CD4-positive, CD25-positive, alpha-beta regulatory T cell (primary cell): Measurements from ENCODE around the gene DAGLB. TPM values are rescaled to one million over a fixed set of nuclear protein-coding genes. Genes with fewer than 3 reads are reported as not detected.
"Not testable (repeated sequence)": the region's sequence is repeated elsewhere in the genome, so short reads cannot be mapped to it uniquely, and the experiment has no call there.

Experiments used
- ATAC-seq, 2 donors: fragments of 150-1000 bp; cut with Tn5 transposase; one replicate each; pipeline ENCODE4 v1.10.0; 2021; ENCODE audit warnings: low read depth in 2 of 2, moderate number of reproducible peaks in 2 of 2, moderate library complexity in 1 of 2
- DNase-seq, 3 donors: peaks; one replicate each; pipeline versions ENCODE4 v3.0.0 to v3.0.0-alpha.2; 2012 to 2022; ENCODE audit warnings: mixed read lengths in 1 of 3
- H3K27ac ChIP-seq: one replicate; pipeline ENCODE4 v1.7.0; 2013; ENCODE audit warnings: mild to moderate bottlenecking, low read length; ENCODE audit not compliant: insufficient read depth, poor library complexity, severe bottlenecking
- H3K27me3 ChIP-seq: one replicate; pipeline ENCODE4 v1.7.0; 2013; ENCODE audit warnings: low read length; ENCODE audit not compliant: control insufficient read depth, insufficient read depth
- H3K36me3 ChIP-seq: one replicate; pipeline ENCODE4 v1.7.0; 2013; ENCODE audit warnings: mild to moderate bottlenecking, low read length, moderate library complexity; ENCODE audit not compliant: control insufficient read depth, insufficient read depth
- H3K4me1 ChIP-seq: 2 replicates; pipeline ENCODE4 v1.7.0; 2013; ENCODE audit warnings: mild to moderate bottlenecking, low read length; ENCODE audit not compliant: insufficient read depth, control insufficient read depth, poor library complexity, severe bottlenecking
- H3K4me3 ChIP-seq: one replicate; pipeline ENCODE4 v1.7.0; 2013; ENCODE audit warnings: low read depth, mild to moderate bottlenecking, low read length, moderate library complexity
- H3K9me3 ChIP-seq, 2 experiments: 1 replicate in 1 of 2; 2 replicates in 1 of 2; pipeline ENCODE4 v1.7.0; 2013; ENCODE audit warnings: low read length in 2 of 2, mild to moderate bottlenecking in 1 of 2, moderate library complexity in 1 of 2; ENCODE audit not compliant: control insufficient read depth in 2 of 2
- H3K27ac Mint-ChIP-seq, 3 donors: one replicate each; pipeline ENCODE4 v1.8.0; 2020 to 2022; ENCODE audit warnings: mild to moderate bottlenecking in 3 of 3, mixed read lengths in 3 of 3, moderate library complexity in 2 of 3
- H3K27me3 Mint-ChIP-seq: one replicate; pipeline ENCODE4 v1.8.0; 2022; ENCODE audit warnings: mild to moderate bottlenecking, mixed read lengths
- H3K36me3 Mint-ChIP-seq: one replicate; pipeline ENCODE4 v1.8.0; 2020; ENCODE audit warnings: mixed read lengths
- H3K4me1 Mint-ChIP-seq, 4 donors: one replicate each; pipeline ENCODE4 v1.8.0; 2020 to 2022; ENCODE audit warnings: mixed read lengths in 4 of 4, mild to moderate bottlenecking in 1 of 4
- H3K4me3 Mint-ChIP-seq, 4 donors: one replicate each; pipeline ENCODE4 v1.8.0; 2020 to 2022; ENCODE audit warnings: mild to moderate bottlenecking in 4 of 4, mixed read lengths in 4 of 4, moderate library complexity in 3 of 4
- H3K9me3 Mint-ChIP-seq, 7 donors: one replicate each; pipeline ENCODE4 v1.8.0; 2020 to 2022; ENCODE audit warnings: mixed read lengths in 7 of 7, mild to moderate bottlenecking in 3 of 7, moderate library complexity in 2 of 7
- polyA plus RNA-seq, 4 donors: library from polyadenylated mRNA; unstranded; fragments of 300-500 nt; fragmentation: Illumina TruSeq; gene quantifications; one replicate each; pipeline ENCODE4 v1.2.3, GENCODE V29; 2021
- total RNA-seq: library from RNA; stranded (reverse); gene quantifications from one replicate; pipeline ENCODE4 v1.2.3, GENCODE V29; 2022

The DAGLB gene
- total and polyA plus RNA-seq, 5 donors from 2014 or later = 5.9 to 33.2 (median 12.0) TPM

- Mint-ChIP-seq H3K27ac (no peak overlapping the region), H3K9me3 (no peaks in the 10 kb centered on the region), H3K27me3 (no peaks in the 10 kb centered on the region), H3K4me1 (no peaks in the 10 kb centered on the region), H3K36me3 (peaks cover 4% of the 10 kb centered on the region), H3K4me3 (no peak overlapping the region)
- Histone ChIP-seq H3K27ac (no peak overlapping the region), H3K36me3 (peaks cover 15% of the 10 kb centered on the region), H3K9me3 (no peaks in the 10 kb centered on the region), H3K4me3 (no peak overlapping the region), H3K4me1 (no peaks in the 10 kb centered on the region), H3K27me3 (no peaks in the 10 kb centered on the region)
- ATAC-seq (no peak), DNase-seq (no peak)
Measured at GRCh38 chr7:6460303-6460702, 12.5 kb upstream of the DAGLB start.

- not testable (repeated sequence) for H3K9me3 ChIP-seq, H3K27ac ChIP-seq, H3K4me1 Mint-ChIP-seq, H3K27me3 ChIP-seq, DNase-seq, H3K36me3 Mint-ChIP-seq, ATAC-seq, H3K9me3 Mint-ChIP-seq, H3K4me1 ChIP-seq, H3K4me3 Mint-ChIP-seq, H3K27me3 Mint-ChIP-seq, H3K4me3 ChIP-seq
- H3K27ac Mint-ChIP-seq = peak overlapping the region in 1 of 3 donors; percentile 26
- peaks cover 12% of the 10 kb centered on the region for H3K36me3 ChIP-seq
Measured at GRCh38 chr7:6458676-6459075, 10.9 kb upstream of the DAGLB start.

- ATAC-seq = no peak
- Mint-ChIP-seq H3K27ac (no peak overlapping the region), H3K4me3 (peak overlapping the region in 1 of 4 donors; percentile 27), H3K27me3 (no peaks in the 10 kb centered on the region), H3K36me3 (no peaks in the 10 kb centered on the region), H3K9me3 (peaks cover 0 to 2% (median 0%) of the 10 kb centered on the region in 7 donors), H3K4me1 (peaks cover 0 to 4% (median 0%) of the 10 kb centered on the region in 4 donors)
- no peaks in the 10 kb centered on the region for H3K36me3 ChIP-seq
- H3K4me3 ChIP-seq = no peak overlapping the region
- no peak overlapping the region for H3K27ac ChIP-seq
- no peaks in the 10 kb centered on the region for H3K9me3 ChIP-seq
- H3K4me1 ChIP-seq = peaks cover 4% of the 10 kb centered on the region
- no peaks in the 10 kb centered on the region for H3K27me3 ChIP-seq
- no peak for DNase-seq
Measured at GRCh38 chr7:6453734-6454133, 6.0 kb upstream of the DAGLB start.

GRCh38 chr7:6451224-6451705, 3.5 kb upstream of the DAGLB start:
- Mint-ChIP-seq H3K9me3 (peaks cover 0 to 2% (median 0%) of the 10 kb centered on the region in 7 donors), H3K4me1 (peaks cover 3 to 15% (median 9%) of the 10 kb centered on the region in 4 donors), H3K27me3 (peaks cover 8% of the 10 kb centered on the region), H3K27ac (no peak overlapping the region), H3K36me3 (no peaks in the 10 kb centered on the region), H3K4me3 (peak overlapping the region in 3 of 4 donors; percentile 52 to 82 (median 76))
- Histone ChIP-seq H3K4me3 (no peak overlapping the region), H3K4me1 (peaks cover 13% of the 10 kb centered on the region), H3K36me3 (no peaks in the 10 kb centered on the region), H3K9me3 (no peaks in the 10 kb centered on the region), H3K27me3 (no peaks in the 10 kb centered on the region), H3K27ac (no peak overlapping the region)
- no peak for ATAC-seq
- DNase-seq = no peak

- H3K9me3 ChIP-seq, H3K27me3 Mint-ChIP-seq, H3K36me3 ChIP-seq, H3K9me3 Mint-ChIP-seq, H3K27ac ChIP-seq, H3K36me3 Mint-ChIP-seq, H3K27ac Mint-ChIP-seq, H3K4me3 ChIP-seq, H3K27me3 ChIP-seq, DNase-seq, ATAC-seq: not testable (repeated sequence)
- peaks cover 13% of the 10 kb centered on the region for H3K4me1 ChIP-seq
- Mint-ChIP-seq H3K4me1 (peaks cover 4 to 20% (median 11%) of the 10 kb centered on the region in 4 donors), H3K4me3 (peak overlapping the region in 2 of 4 donors; percentile 39 to 76)
Measured at GRCh38 chr7:6450591-6450990, 2.8 kb upstream of the DAGLB start.

GRCh38 chr7:6449884-6450283, 2.1 kb upstream of the DAGLB start:
- DNase-seq, ATAC-seq: not testable (repeated sequence)

GRCh38 chr7:6448943-6449543, 1.3 kb upstream of the DAGLB start:
- Mint-ChIP-seq H3K36me3 (peaks cover 14% of the 10 kb centered on the region), H3K27ac (peak overlapping the region in 2 of 3 donors; percentile 73 to 98), H3K9me3 (peaks cover 0 to 2% (median 0%) of the 10 kb centered on the region in 7 donors)

More at GRCh38 chr7:6449884-6450283, 2.1 kb upstream of the DAGLB start:
- H3K27me3 ChIP-seq, H3K9me3 Mint-ChIP-seq, H3K9me3 ChIP-seq, H3K4me3 ChIP-seq, H3K27ac ChIP-seq, H3K27ac Mint-ChIP-seq, H3K27me3 Mint-ChIP-seq: not testable (repeated sequence)
- peaks cover 10% of the 10 kb centered on the region for H3K36me3 ChIP-seq
- Mint-ChIP-seq H3K4me3 (peak overlapping the region in 1 of 4 donors; percentile 50), H3K4me1 (peaks cover 4 to 27% (median 15%) of the 10 kb centered on the region in 4 donors), H3K36me3 (peaks cover 10% of the 10 kb centered on the region)
- H3K4me1 ChIP-seq = peaks cover 13% of the 10 kb centered on the region

More at GRCh38 chr7:6448943-6449543, 1.3 kb upstream of the DAGLB start:
- DNase-seq = peak in 1 of 3 donors; percentile 4
- H3K9me3 ChIP-seq = no peaks in the 10 kb centered on the region
- Mint-ChIP-seq H3K4me1 (peaks cover 4 to 35% (median 18%) of the 10 kb centered on the region in 4 donors), H3K27me3 (peaks cover 8% of the 10 kb centered on the region), H3K4me3 (peak overlapping the region; percentile 61 to 74 (median 67))
- H3K4me3 ChIP-seq = no peak overlapping the region
- ATAC-seq = no peak
- H3K4me1 ChIP-seq = peaks cover 13% of the 10 kb centered on the region
- H3K36me3 ChIP-seq = peaks cover 18% of the 10 kb centered on the region
- no peaks in the 10 kb centered on the region for H3K27me3 ChIP-seq
- no peak overlapping the region for H3K27ac ChIP-seq
